Muscle layer of colon (tissue), 2 donors: ENCODE results near the gene CITED1.

Experiments used
- H3K27ac ChIP-seq: one replicate; pipeline ENCODE4 v1.7.0; 2013; ENCODE audit warnings: low read depth, mild to moderate bottlenecking, low read length, moderate library complexity
- H3K27me3 ChIP-seq, 2 donors: one replicate each; pipeline ENCODE4 v1.7.0; 2013; ENCODE audit warnings: low read length in 2 of 2, mild to moderate bottlenecking in 2 of 2; ENCODE audit not compliant: insufficient read depth in 2 of 2, control insufficient read depth in 1 of 2
- H3K36me3 ChIP-seq: one replicate; pipeline ENCODE4 v1.7.0; 2013; ENCODE audit warnings: mild to moderate bottlenecking, low read length; ENCODE audit not compliant: insufficient read depth
- H3K4me1 ChIP-seq: one replicate; pipeline ENCODE4 v1.7.0; 2013; ENCODE audit warnings: mild to moderate bottlenecking, low read length; ENCODE audit not compliant: insufficient read depth
- H3K4me3 ChIP-seq, 2 donors: one replicate each; pipeline ENCODE4 v1.7.0; 2013; ENCODE audit warnings: low read length in 2 of 2, low read depth in 1 of 2, mild to moderate bottlenecking in 1 of 2, moderate library complexity in 1 of 2
- H3K9ac ChIP-seq: one replicate; pipeline ENCODE4 v1.7.0; 2013; ENCODE audit warnings: low read length
- H3K9me3 ChIP-seq: one replicate; pipeline ENCODE4 v1.7.0; 2013; ENCODE audit warnings: mild to moderate bottlenecking, low read length
- donor health status: abdominal sarcoma.
- donor health status: Adenocarcinoma of cecum.

Gene CITED1

DNA sequence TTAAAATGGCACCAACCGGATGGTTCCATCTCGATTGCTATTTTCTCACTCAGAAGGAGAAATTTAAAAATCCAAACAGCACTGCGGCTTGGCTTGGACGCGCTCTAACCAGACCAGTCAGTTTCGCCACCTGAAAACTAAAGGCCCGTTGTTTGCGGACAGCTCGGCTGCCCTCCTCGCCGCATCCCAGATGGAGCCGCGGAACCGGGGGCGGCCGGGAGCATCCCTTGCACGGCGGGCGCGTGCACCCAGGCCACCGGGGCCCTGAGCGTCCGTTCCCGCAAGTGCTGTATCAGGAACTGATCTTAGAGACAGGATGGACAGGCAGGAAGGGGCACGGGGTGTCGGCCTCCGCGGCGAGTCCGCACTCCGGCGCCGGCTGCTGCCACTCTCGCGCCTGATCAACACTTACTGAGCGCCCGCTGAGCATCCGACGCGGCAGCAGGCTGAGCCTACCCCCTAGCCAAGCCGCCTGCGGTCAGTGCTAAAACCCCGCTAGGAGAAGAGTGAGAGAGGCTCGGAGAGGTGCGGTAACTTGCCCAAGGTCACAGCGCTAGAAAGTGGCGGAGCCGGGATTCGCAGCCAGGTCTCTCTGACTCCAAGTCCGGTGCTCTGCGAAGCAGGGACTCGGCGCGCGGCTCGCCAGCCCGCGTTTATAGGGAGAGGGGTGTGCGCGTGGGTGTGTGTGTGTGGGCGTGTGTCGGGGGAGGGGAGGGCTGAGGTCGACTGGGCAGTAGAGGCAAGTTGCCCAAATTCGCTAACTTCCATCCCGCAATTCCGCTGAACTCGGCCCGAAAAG is at the start of gene CITED1:
Gene CITED1 (minus strand): TSS at position 629 of the 799 bp plus-strand sequence. CDS start 3,045 bp downstream, outside the sequence.
- no peak within 1 kb of the TSS for H3K27ac ChIP-seq

GRCh38 chrX:72352786-72353185 is 47.1 kb upstream of the CITED1 start:
- H3K36me3 ChIP-seq = no peaks in the 10 kb centered on the region
- no peak overlapping the region for H3K27ac ChIP-seq
- H3K9ac ChIP-seq = no peak overlapping the region
- no peaks in the 10 kb centered on the region for H3K9me3 ChIP-seq
- no peak overlapping the region for H3K4me3 ChIP-seq
- no peaks in the 10 kb centered on the region for H3K4me1 ChIP-seq
- no peaks in the 10 kb centered on the region for H3K27me3 ChIP-seq

More for the DNA sequence above, at the start of gene CITED1:
- peaks cover 10% of the 10 kb centered on the region for H3K4me1 ChIP-seq
- H3K27me3 ChIP-seq = peaks cover 65 to 78% of the 10 kb centered on the region in 2 donors
- H3K9ac ChIP-seq = no peak within 1 kb of the TSS
- H3K9me3 ChIP-seq = no peaks in the 10 kb centered on the region
- H3K4me3 ChIP-seq = peak within 1 kb of the TSS; percentile 41 to 58
- no peaks in the 10 kb centered on the region for H3K36me3 ChIP-seq

DNA sequence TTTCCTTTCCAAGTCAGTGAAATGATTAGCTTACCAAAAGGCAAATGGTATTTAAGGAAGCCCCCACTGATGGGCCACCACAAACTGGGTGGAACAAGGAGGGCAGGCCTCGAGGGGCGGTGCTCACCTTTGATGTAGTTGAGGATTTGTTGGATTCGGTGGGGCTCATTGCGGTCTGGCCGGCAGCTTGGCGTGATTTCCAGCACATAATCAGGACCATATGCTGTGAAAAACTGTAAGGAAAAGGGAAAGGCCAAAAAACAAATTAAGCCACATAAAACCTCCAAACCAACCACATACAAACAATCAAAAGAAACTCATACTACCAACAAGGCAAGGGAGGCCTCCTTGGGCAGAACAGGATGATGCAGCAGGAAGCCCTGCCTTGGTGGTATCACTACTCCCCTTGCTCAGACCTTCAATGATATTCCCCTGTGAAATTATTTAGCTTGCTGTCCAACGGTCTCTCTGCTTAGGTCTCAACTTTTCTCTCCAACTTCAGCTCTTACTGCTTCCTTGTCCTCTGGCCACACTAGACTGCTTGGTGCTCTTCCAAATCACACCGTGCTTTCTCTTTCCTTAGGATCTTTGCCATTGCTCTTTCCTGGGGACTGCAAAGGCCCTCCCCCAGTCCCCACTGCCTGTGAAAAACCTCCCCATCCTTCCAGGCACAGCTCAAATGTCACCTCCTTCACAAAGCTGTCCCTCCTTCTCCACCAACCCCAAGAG is 46.1 kb upstream of the CITED1 start:
- H3K27ac ChIP-seq = no peak overlapping the region
- H3K27me3 ChIP-seq = no peaks in the 10 kb centered on the region
- no peaks in the 10 kb centered on the region for H3K9me3 ChIP-seq
- H3K36me3 ChIP-seq = no peaks in the 10 kb centered on the region
- H3K9ac ChIP-seq = no peak overlapping the region
- H3K4me1 ChIP-seq = no peaks in the 10 kb centered on the region
- H3K4me3 ChIP-seq = no peak overlapping the region

DNA sequence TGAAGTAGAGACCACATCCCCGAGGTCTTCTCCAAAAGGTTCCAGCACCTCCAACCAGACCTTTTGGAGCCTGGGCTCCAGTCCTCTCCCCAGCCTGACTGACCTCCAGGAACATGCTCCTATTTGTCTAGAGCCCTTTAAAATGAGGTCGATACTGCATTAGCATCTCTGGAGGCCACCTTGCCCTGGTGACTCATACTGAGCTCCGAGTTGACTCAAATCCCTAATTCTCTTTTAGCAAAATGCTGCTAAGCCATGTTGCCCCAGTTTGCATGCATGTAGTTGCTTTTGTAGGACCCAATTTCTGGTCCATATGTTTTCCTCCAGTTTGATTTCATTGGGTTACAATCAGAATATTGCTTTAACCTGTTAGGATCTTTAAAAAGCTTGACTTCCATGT is 43.5 kb upstream of the CITED1 start:
- H3K9me3 ChIP-seq = no peaks in the 10 kb centered on the region
- H3K27ac ChIP-seq = no peak overlapping the region
- no peak overlapping the region for H3K9ac ChIP-seq
- H3K4me1 ChIP-seq = no peaks in the 10 kb centered on the region
- H3K36me3 ChIP-seq = no peaks in the 10 kb centered on the region
- H3K27me3 ChIP-seq = no peaks in the 10 kb centered on the region
- no peak overlapping the region for H3K4me3 ChIP-seq

DNA sequence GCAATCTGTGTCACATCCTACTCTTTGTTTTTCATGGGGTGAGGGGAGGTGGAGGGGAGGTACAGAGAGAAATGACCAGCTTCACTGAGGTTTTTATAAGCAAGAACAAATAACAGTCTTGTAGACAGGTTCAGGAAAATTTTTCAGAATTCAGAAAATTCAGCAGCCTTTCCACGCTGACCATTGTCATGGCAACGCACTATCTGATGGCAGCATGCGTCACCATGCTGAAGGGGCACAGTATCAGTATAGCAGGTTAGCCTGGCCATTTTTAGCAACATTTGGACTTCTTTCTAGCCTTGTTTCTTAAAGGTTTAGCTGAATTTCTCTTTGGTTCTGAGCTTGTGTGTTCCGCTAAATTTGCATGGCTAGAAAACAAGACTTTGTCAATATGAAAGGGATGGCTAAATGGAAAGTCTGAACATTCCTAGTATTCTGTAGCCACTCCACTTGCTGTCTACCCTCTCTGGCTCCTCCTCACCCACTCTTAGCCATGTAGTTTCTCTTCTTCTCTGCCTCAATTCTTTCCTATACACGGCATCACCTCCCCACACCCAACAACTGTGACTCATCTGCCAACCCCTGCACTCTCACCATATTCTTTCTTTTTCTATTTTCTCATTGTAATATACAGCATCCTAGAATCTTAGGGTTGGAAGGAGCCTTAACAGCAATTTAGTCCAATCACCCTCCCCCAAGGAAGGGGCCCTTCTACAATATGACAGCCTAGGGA is 42.7 kb upstream of the CITED1 start:
- Histone ChIP-seq H3K9ac (no peak overlapping the region), H3K27me3 (no peaks in the 10 kb centered on the region), H3K27ac (no peak overlapping the region), H3K4me1 (no peaks in the 10 kb centered on the region), H3K4me3 (no peak overlapping the region), H3K36me3 (no peaks in the 10 kb centered on the region), H3K9me3 (no peaks in the 10 kb centered on the region)

DNA sequence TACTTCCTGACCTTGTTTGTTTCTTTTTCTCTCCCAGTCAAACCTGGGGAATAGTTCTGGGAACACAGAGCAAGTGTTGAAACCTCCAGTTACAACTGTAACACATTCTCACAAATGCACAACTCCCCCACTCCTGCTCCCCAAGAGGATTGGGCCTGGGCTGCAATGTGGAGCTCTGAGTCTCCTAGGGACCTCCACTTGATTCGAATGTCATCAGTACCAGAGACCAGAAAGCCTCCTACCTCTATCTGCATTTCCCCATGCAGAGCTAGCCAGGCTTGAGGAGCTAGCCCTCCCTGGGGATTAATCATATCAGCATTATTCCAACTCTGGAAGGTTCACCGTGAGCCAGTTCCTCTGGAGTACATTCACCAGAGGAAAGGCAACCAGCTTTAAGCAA is 41.7 kb upstream of the CITED1 start:
- Histone ChIP-seq H3K9me3 (no peaks in the 10 kb centered on the region), H3K4me3 (no peak overlapping the region), H3K9ac (no peak overlapping the region), H3K36me3 (no peaks in the 10 kb centered on the region), H3K27ac (no peak overlapping the region), H3K4me1 (no peaks in the 10 kb centered on the region), H3K27me3 (no peaks in the 10 kb centered on the region)

DNA sequence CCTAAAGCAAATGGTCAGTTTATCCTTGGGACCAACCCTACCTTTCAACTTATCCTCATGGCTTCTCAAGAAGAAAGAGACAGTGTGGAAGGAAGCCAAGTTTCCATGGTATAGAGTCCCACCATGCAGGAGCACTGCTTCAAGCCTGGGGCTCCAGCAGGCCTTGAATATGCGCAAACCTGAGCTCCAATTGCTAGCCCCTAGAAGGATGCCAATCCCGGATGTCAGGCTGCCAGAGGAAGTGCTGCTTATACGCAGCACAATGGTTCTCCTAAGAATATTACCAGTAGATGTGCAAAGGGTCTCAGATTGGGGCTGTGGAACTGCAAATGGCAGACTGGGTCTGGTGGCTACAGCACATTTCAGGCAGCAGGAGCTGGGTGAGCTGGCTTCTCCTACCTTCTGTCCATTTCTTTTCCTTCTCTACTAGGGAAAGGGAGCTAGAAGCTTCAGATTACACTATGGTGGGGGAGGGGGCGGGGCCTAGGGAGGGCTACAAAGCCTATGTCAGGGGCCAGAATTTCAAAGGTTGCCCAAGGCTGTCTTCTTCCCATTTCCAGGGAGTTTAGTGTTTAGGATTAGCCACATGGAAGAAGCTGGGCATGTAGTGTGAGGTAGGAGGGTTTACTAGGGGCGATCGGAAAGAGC is 40.7 kb upstream of the CITED1 start:
- no peaks in the 10 kb centered on the region for H3K27me3 ChIP-seq
- H3K27ac ChIP-seq = no peak overlapping the region
- H3K4me1 ChIP-seq = no peaks in the 10 kb centered on the region
- H3K9me3 ChIP-seq = no peaks in the 10 kb centered on the region
- H3K36me3 ChIP-seq = no peaks in the 10 kb centered on the region
- no peak overlapping the region for H3K9ac ChIP-seq
- H3K4me3 ChIP-seq = no peak overlapping the region

DNA sequence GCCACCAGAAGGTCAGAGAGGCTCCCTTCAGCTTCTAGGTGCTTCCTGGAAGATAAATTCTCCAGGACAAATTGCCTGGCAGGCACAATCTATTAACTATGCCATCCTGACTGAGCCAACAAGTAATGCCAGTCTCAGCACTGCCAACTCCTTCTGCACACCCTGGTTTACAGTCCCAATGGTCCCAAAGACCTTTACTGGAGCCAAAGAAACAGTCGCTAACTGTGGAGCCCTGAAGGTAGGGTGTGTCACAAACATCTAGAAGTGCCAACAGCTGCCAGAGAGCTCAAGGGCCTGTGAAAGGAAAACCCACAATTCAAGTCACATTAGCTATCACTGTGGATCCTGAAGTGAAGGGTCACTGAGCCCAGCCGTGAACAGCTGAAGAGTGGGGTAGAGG is 34.9 kb upstream of the CITED1 start:
- Histone ChIP-seq H3K27ac (no peak overlapping the region), H3K4me3 (no peak overlapping the region), H3K9me3 (no peaks in the 10 kb centered on the region), H3K36me3 (no peaks in the 10 kb centered on the region), H3K4me1 (no peaks in the 10 kb centered on the region), H3K9ac (no peak overlapping the region), H3K27me3 (no peaks in the 10 kb centered on the region)

- H3K4me3 ChIP-seq = no peak overlapping the region
- no peaks in the 10 kb centered on the region for H3K27me3 ChIP-seq
- H3K36me3 ChIP-seq = no peaks in the 10 kb centered on the region
- H3K9me3 ChIP-seq = no peaks in the 10 kb centered on the region
- no peak overlapping the region for H3K9ac ChIP-seq
- no peaks in the 10 kb centered on the region for H3K4me1 ChIP-seq
- no peak overlapping the region for H3K27ac ChIP-seq
These were observed 34.3 kb upstream of the CITED1 start for GRCh38 chrX:72340041-72340440.

GRCh38 chrX:72330131-72330530 is 24.4 kb upstream of the CITED1 start:
- Histone ChIP-seq H3K4me3 (no peak overlapping the region), H3K9ac (no peak overlapping the region), H3K9me3 (no peaks in the 10 kb centered on the region), H3K27ac (no peak overlapping the region), H3K4me1 (no peaks in the 10 kb centered on the region), H3K27me3 (no peaks in the 10 kb centered on the region), H3K36me3 (no peaks in the 10 kb centered on the region)
